IPS-20b (cell line): ENCODE data around the gene CPEB3.
"Not testable (repeated sequence)": the region's sequence is repeated elsewhere in the genome, so short reads cannot be mapped to it uniquely, and the experiment has no call there.

ENCODE experiments used
- H3K27ac ChIP-seq: one replicate; pipeline ENCODE4 v1.5.1; 2013; ENCODE audit warnings: low read length
- H3K27me3 ChIP-seq: 2 replicates; pipeline ENCODE4 v1.6.1; 2013; ENCODE audit warnings: mild to moderate bottlenecking, low read length, inconsistent platforms; ENCODE audit not compliant: insufficient read depth
- H3K36me3 ChIP-seq: 2 replicates; pipeline ENCODE4 v1.6.1; 2013; ENCODE audit warnings: low read depth, mild to moderate bottlenecking, inconsistent platforms, low read length, moderate library complexity; ENCODE audit not compliant: insufficient read depth
- H3K4me1 ChIP-seq: 2 replicates; pipeline ENCODE4 v1.6.1; 2013; ENCODE audit warnings: mild to moderate bottlenecking, control low read depth, inconsistent platforms, low read length, moderate library complexity; ENCODE audit not compliant: insufficient read depth
- H3K4me3 ChIP-seq: 2 replicates; pipeline ENCODE4 v1.5.1; 2013; ENCODE audit warnings: mild to moderate bottlenecking, low read length, inconsistent platforms
- H3K9ac ChIP-seq: 2 replicates; pipeline ENCODE4 v1.6.1; 2013; ENCODE audit warnings: low read depth, mild to moderate bottlenecking, inconsistent platforms, low read length, moderate library complexity
- H3K9me3 ChIP-seq: 2 replicates; pipeline ENCODE4 v1.6.1; 2013; ENCODE audit warnings: mild to moderate bottlenecking, low read depth, low read length, inconsistent platforms; ENCODE audit not compliant: insufficient read depth

The CPEB3 gene

GRCh38 chr10:92130622-92131274, 160.1 kb downstream of the CPEB3 start:
- H3K9ac ChIP-seq = no peak overlapping the region
- no peaks in the 10 kb centered on the region for H3K4me1 ChIP-seq
- H3K9me3 ChIP-seq = no peaks in the 10 kb centered on the region
- no peaks in the 10 kb centered on the region for H3K27me3 ChIP-seq
- no peak overlapping the region for H3K4me3 ChIP-seq
- H3K27ac ChIP-seq = no peak overlapping the region
- H3K36me3 ChIP-seq = no peaks in the 10 kb centered on the region

- Histone ChIP-seq H3K4me1 (no peaks in the 10 kb centered on the region), H3K36me3 (no peaks in the 10 kb centered on the region), H3K27ac (no peak overlapping the region), H3K27me3 (no peaks in the 10 kb centered on the region), H3K9ac (no peak overlapping the region), H3K4me3 (no peak overlapping the region), H3K9me3 (no peaks in the 10 kb centered on the region)
Measured at GRCh38 chr10:92126100-92126650, 164.7 kb downstream of the CPEB3 start.

- H3K9me3 ChIP-seq = no peaks in the 10 kb centered on the region
- H3K4me1 ChIP-seq = no peaks in the 10 kb centered on the region
Measured at GRCh38 chr10:92125144-92125543, 165.7 kb downstream of the CPEB3 start.

GRCh38 chr10:92124616-92125143, 166.2 kb downstream of the CPEB3 start:
- Histone ChIP-seq H3K9me3 (no peaks in the 10 kb centered on the region), H3K9ac (no peak overlapping the region), H3K4me1 (no peaks in the 10 kb centered on the region), H3K4me3 (no peak overlapping the region), H3K36me3 (no peaks in the 10 kb centered on the region), H3K27me3 (no peaks in the 10 kb centered on the region), H3K27ac (no peak overlapping the region)

More at GRCh38 chr10:92125144-92125543, 165.7 kb downstream of the CPEB3 start:
- no peak overlapping the region for H3K27ac ChIP-seq
- no peak overlapping the region for H3K9ac ChIP-seq
- no peak overlapping the region for H3K4me3 ChIP-seq
- H3K27me3 ChIP-seq = no peaks in the 10 kb centered on the region
- H3K36me3 ChIP-seq = no peaks in the 10 kb centered on the region

- Histone ChIP-seq H3K27ac (no peak overlapping the region), H3K4me1 (no peaks in the 10 kb centered on the region), H3K36me3 (no peaks in the 10 kb centered on the region), H3K27me3 (no peaks in the 10 kb centered on the region), H3K9ac (no peak overlapping the region), H3K9me3 (no peaks in the 10 kb centered on the region), H3K4me3 (no peak overlapping the region)
Measured at GRCh38 chr10:92124020-92124419, 166.9 kb downstream of the CPEB3 start.

- H3K27ac ChIP-seq = no peak overlapping the region
- H3K4me3 ChIP-seq = no peak overlapping the region
- no peaks in the 10 kb centered on the region for H3K9me3 ChIP-seq
- no peaks in the 10 kb centered on the region for H3K4me1 ChIP-seq
- H3K9ac ChIP-seq = no peak overlapping the region
- no peaks in the 10 kb centered on the region for H3K27me3 ChIP-seq
- H3K36me3 ChIP-seq = no peaks in the 10 kb centered on the region
Measured at GRCh38 chr10:92122941-92123450, 167.9 kb downstream of the CPEB3 start.

- Histone ChIP-seq H3K9ac (no peak overlapping the region), H3K27ac (no peak overlapping the region), H3K9me3 (no peaks in the 10 kb centered on the region), H3K36me3 (no peaks in the 10 kb centered on the region), H3K27me3 (no peaks in the 10 kb centered on the region), H3K4me1 (no peaks in the 10 kb centered on the region), H3K4me3 (no peak overlapping the region)
Measured at GRCh38 chr10:92121686-92122492, 169.0 kb downstream of the CPEB3 start.

GRCh38 chr10:92119340-92119739, 171.5 kb downstream of the CPEB3 start:
- H3K36me3 ChIP-seq = no peaks in the 10 kb centered on the region
- H3K4me1 ChIP-seq = no peaks in the 10 kb centered on the region
- no peak overlapping the region for H3K4me3 ChIP-seq
- no peak overlapping the region for H3K27ac ChIP-seq
- H3K9me3 ChIP-seq = no peaks in the 10 kb centered on the region
- no peak overlapping the region for H3K9ac ChIP-seq
- H3K27me3 ChIP-seq = no peaks in the 10 kb centered on the region

GRCh38 chr10:92114917-92115316, 176.0 kb downstream of the CPEB3 start:
- not testable (repeated sequence) for H3K4me1 ChIP-seq, H3K36me3 ChIP-seq, H3K27ac ChIP-seq, H3K9me3 ChIP-seq, H3K27me3 ChIP-seq, H3K9ac ChIP-seq, H3K4me3 ChIP-seq

GRCh38 chr10:92113911-92114600, 176.8 kb downstream of the CPEB3 start:
- H3K27me3 ChIP-seq = no peaks in the 10 kb centered on the region
- no peaks in the 10 kb centered on the region for H3K9me3 ChIP-seq
- no peak overlapping the region for H3K9ac ChIP-seq
- H3K27ac ChIP-seq = no peak overlapping the region
- no peaks in the 10 kb centered on the region for H3K36me3 ChIP-seq
- no peak overlapping the region for H3K4me3 ChIP-seq
- no peaks in the 10 kb centered on the region for H3K4me1 ChIP-seq

- no peaks in the 10 kb centered on the region for H3K36me3 ChIP-seq
- H3K4me3 ChIP-seq = no peak overlapping the region
- H3K27ac ChIP-seq = no peak overlapping the region
- H3K9me3 ChIP-seq = no peaks in the 10 kb centered on the region
- H3K27me3 ChIP-seq = no peaks in the 10 kb centered on the region
- H3K4me1 ChIP-seq = no peaks in the 10 kb centered on the region
- no peak overlapping the region for H3K9ac ChIP-seq
Measured at GRCh38 chr10:92112462-92112861, 178.4 kb downstream of the CPEB3 start.
